Hepatocyte (in vitro differentiated cells): ENCODE results near the gene NQO1.

Source experiments
- CTCF ChIP-seq: fragments of 200-600 bp; sonication (generic); IDR thresholded peaks from 2 replicates; pipeline ENCODE4 v1.5.1; 2016; ENCODE audit warnings: antibody characterized with exemption, mild to moderate bottlenecking; ENCODE audit not compliant: poor library complexity
- EZH2phosphoT487 ChIP-seq: fragments of 200-600 bp; sonication (generic); IDR thresholded peaks from one replicate; pipeline ENCODE4 v1.6.1; 2018; ENCODE audit warnings: antibody characterized with exemption, mild to moderate bottlenecking, low read depth, moderate library complexity; ENCODE audit not compliant: unreplicated experiment, severe bottlenecking

GRCh38 chr16:69680358-69680757 is 46.0 kb downstream of the NQO1 start:
- no peak for TF ChIP-seq CTCF
- TF ChIP-seq EZH2phosphoT487 = no peak
